WTC11 (cell line): ENCODE data around the gene NUP210L. TPM values are rescaled to one million over a fixed set of nuclear protein-coding genes. Genes with fewer than 3 reads are reported as not detected.

Experiments
- ATAC-seq: fragments of 200-7000 bp; cut with Tn5 transposase; 2 replicates; pipeline ENCODE4 v1.10.0; 2021; ENCODE audit warnings: mild to moderate bottlenecking, moderate library complexity
- CTCF ChIA-PET: fragments of 300-600 bp; sonication (Branson Sonifier 250); formaldehyde crosslinking; loops from one replicate; lab custom pipeline; 2021; ENCODE audit warnings: antibody characterized with exemption; lab: Charles Lee
- POLR2A ChIA-PET: fragments of 350-600 bp; sonication (Branson Sonifier 250); formaldehyde crosslinking; loops from one replicate; lab custom pipeline; 2021; ENCODE audit warnings: antibody characterized with exemption; lab: Charles Lee
- DNase-seq: peaks from one replicate; pipeline ENCODE4 v3.0.0; 2021; ENCODE audit warnings: low spot score
- H3K27ac Mint-ChIP-seq: 2 replicates; pipeline ENCODE4 v1.8.0; 2021; ENCODE audit warnings: mixed read lengths
- H3K27me3 Mint-ChIP-seq: 2 replicates; pipeline ENCODE4 v1.8.0; 2021; ENCODE audit warnings: low read depth, mild to moderate bottlenecking, moderate library complexity, mixed read lengths
- H3K36me3 Mint-ChIP-seq: 2 replicates; pipeline ENCODE4 v1.8.0; 2021; ENCODE audit warnings: mixed read lengths
- H3K4me1 Mint-ChIP-seq: 2 replicates; pipeline ENCODE4 v1.8.0; 2022; ENCODE audit warnings: mixed read lengths
- H3K4me3 Mint-ChIP-seq: 2 replicates; pipeline ENCODE4 v1.8.0; 2021; ENCODE audit warnings: mild to moderate bottlenecking, moderate library complexity, mixed read lengths
- H3K9me3 Mint-ChIP-seq: 2 replicates; pipeline ENCODE4 v1.8.0; 2021; ENCODE audit warnings: mixed read lengths
- AR ChIP-seq: fragments of 250-450 bp; sonication (Bioruptor Pico); IDR thresholded peaks from 2 replicates; pipeline ENCODE4 v1.9.0; 2021; ENCODE audit warnings: mild to moderate bottlenecking
- CBFB ChIP-seq: sonication (generic); formaldehyde crosslinking; IDR thresholded peaks from 2 replicates; pipeline ENCODE4 v1.8.1; 2022; ENCODE audit warnings: mild to moderate bottlenecking, low read depth, missing genetic modification reagents
- E2F1 ChIP-seq: sonication (generic); formaldehyde crosslinking; IDR thresholded peaks from 2 replicates; pipeline ENCODE4 v1.8.0; 2022; ENCODE audit warnings: mild to moderate bottlenecking, missing genetic modification reagents
- ESRRA ChIP-seq: sonication (generic); formaldehyde crosslinking; IDR thresholded peaks from 2 replicates; pipeline ENCODE4 v1.8.1; 2022; ENCODE audit warnings: mild to moderate bottlenecking, missing genetic modification reagents, borderline replicate concordance
- ETV6 ChIP-seq: sonication (generic); formaldehyde crosslinking; IDR thresholded peaks from 2 replicates; pipeline ENCODE4 v1.8.1; 2022; ENCODE audit warnings: mild to moderate bottlenecking, missing genetic modification reagents
- HMGA2 ChIP-seq: fragments of 250-450 bp; sonication (Bioruptor Pico); IDR thresholded peaks from 2 replicates; pipeline ENCODE4 v1.4.0; 2021; ENCODE audit warnings: mild to moderate bottlenecking, moderate library complexity
- IRF2 ChIP-seq: sonication (generic); formaldehyde crosslinking; IDR thresholded peaks from 2 replicates; pipeline ENCODE4 v1.8.0; 2022; ENCODE audit warnings: low read depth, missing genetic modification reagents, borderline replicate concordance
- JAZF1 ChIP-seq: fragments of 250-450 bp; sonication (Bioruptor Pico); IDR thresholded peaks from 2 replicates; pipeline ENCODE4 v1.9.0; 2021; ENCODE audit warnings: moderate library complexity, mild to moderate bottlenecking, inconsistent platforms
- KAT7 ChIP-seq: sonication (generic); formaldehyde crosslinking; IDR thresholded peaks from 2 replicates; pipeline ENCODE4 v1.8.1; 2023; ENCODE audit warnings: missing genetic modification reagents, mild to moderate bottlenecking, borderline replicate concordance
- MAX ChIP-seq: sonication (generic); formaldehyde crosslinking; IDR thresholded peaks from 2 replicates; pipeline ENCODE4 v1.8.0; 2022; ENCODE audit warnings: mild to moderate bottlenecking, missing genetic modification reagents
- NFE2L1 ChIP-seq: sonication (generic); formaldehyde crosslinking; IDR thresholded peaks from 2 replicates; pipeline ENCODE4 v1.8.1; 2023; ENCODE audit warnings: missing genetic modification reagents
- NFYB ChIP-seq: sonication (generic); formaldehyde crosslinking; conservative IDR thresholded peaks from 2 replicates; pipeline ENCODE4 v1.8.0; 2022; ENCODE audit warnings: low read depth, missing genetic modification reagents
- OVOL2 ChIP-seq: fragments of 250-450 bp; sonication (Bioruptor Pico); IDR thresholded peaks from 2 replicates; pipeline ENCODE4 v1.9.0; 2021; ENCODE audit warnings: mild to moderate bottlenecking, borderline replicate concordance
- RORB ChIP-seq: fragments of 250-450 bp; sonication (Bioruptor Pico); IDR thresholded peaks from 2 replicates; pipeline ENCODE4 v1.9.0; 2021; ENCODE audit warnings: mild to moderate bottlenecking
- SMAD4 ChIP-seq: sonication (generic); formaldehyde crosslinking; IDR thresholded peaks from 2 replicates; pipeline ENCODE4 v1.8.0; 2022; ENCODE audit warnings: mild to moderate bottlenecking, missing genetic modification reagents
- TEAD1 ChIP-seq: sonication (generic); formaldehyde crosslinking; IDR thresholded peaks from 2 replicates; pipeline ENCODE4 v1.8.0; 2022; ENCODE audit warnings: mild to moderate bottlenecking, missing genetic modification reagents
- ZNF263 ChIP-seq: sonication (generic); formaldehyde crosslinking; IDR thresholded peaks from 2 replicates; pipeline ENCODE4 v1.8.1; 2022; ENCODE audit warnings: low read depth, mild to moderate bottlenecking, moderate library complexity, missing genetic modification reagents
- ZNF317 ChIP-seq: sonication (generic); formaldehyde crosslinking; IDR thresholded peaks from 2 replicates; pipeline ENCODE4 v1.8.1; 2023; ENCODE audit warnings: low read depth, mild to moderate bottlenecking, moderate library complexity, missing genetic modification reagents, borderline replicate concordance
- ZNF423 ChIP-seq: fragments of 250-450 bp; sonication (Bioruptor Pico); IDR thresholded peaks from 2 replicates; pipeline ENCODE4 v2.1.2; 2022; ENCODE audit warnings: mild to moderate bottlenecking, moderate library complexity
- total RNA-seq: library from RNA; stranded (reverse); gene quantifications from 3 replicates; pipeline ENCODE4 v1.2.3, GENCODE V29; 2021
- TF ChIP-seq, protein P1 (sequence below): sonication (generic); formaldehyde crosslinking; IDR thresholded peaks from 2 replicates; pipeline ENCODE4 v1.8.0; 2022; ENCODE audit warnings: mild to moderate bottlenecking, missing genetic modification reagents
- TF ChIP-seq, protein P2 (sequence below): sonication (generic); formaldehyde crosslinking; IDR thresholded peaks from 2 replicates; pipeline ENCODE4 v1.8.0; 2023; ENCODE audit warnings: missing genetic modification reagents
- TF ChIP-seq, protein P3 (sequence below): fragments of 250-450 bp; sonication (Bioruptor Pico); conservative IDR thresholded peaks from 2 replicates; pipeline ENCODE4 v1.9.0; 2021; ENCODE audit warnings: mild to moderate bottlenecking

NUP210L gene
- total RNA-seq, 1 experiment from 2014 or later, result 0.02 TPM

DNA sequence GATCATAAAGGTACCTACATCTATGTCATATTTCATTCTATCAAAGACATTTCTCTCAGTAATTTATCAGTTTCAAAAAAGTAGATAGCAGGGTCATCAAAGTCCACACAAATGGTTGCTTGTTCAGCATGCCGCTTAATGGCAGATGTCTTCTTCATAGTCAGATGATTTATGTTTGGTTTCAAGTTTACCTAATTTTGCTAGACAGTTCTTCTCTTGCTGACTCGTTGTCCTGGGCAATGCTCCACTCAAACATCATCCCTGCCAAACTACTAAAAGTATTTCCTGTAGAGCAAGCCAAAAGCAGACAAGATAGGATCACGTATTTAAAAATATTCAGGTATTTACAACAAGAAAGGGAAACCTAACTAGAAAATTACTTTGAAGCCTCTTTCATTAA, 13.6 kb downstream of the NUP210L start:
- CTCF ChIA-PET, result no interaction called here
- Mint-ChIP-seq H3K9me3 (no peaks in the 10 kb centered on the region), H3K4me3 (no peak overlapping the region), H3K27ac (no peak overlapping the region), H3K27me3 (no peaks in the 10 kb centered on the region), H3K36me3 (no peaks in the 10 kb centered on the region), H3K4me1 (no peaks in the 10 kb centered on the region)
- TF ChIP-seq, protein P1, sequence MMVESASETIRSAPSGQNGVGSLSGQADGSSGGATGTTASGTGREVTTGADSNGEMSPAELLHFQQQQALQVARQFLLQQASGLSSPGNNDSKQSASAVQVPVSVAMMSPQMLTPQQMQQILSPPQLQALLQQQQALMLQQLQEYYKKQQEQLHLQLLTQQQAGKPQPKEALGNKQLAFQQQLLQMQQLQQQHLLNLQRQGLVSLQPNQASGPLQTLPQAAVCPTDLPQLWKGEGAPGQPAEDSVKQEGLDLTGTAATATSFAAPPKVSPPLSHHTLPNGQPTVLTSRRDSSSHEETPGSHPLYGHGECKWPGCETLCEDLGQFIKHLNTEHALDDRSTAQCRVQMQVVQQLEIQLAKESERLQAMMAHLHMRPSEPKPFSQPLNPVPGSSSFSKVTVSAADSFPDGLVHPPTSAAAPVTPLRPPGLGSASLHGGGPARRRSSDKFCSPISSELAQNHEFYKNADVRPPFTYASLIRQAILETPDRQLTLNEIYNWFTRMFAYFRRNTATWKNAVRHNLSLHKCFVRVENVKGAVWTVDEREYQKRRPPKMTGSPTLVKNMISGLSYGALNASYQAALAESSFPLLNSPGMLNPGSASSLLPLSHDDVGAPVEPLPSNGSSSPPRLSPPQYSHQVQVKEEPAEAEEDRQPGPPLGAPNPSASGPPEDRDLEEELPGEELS, result no peak
- TF ChIP-seq, protein P2, sequence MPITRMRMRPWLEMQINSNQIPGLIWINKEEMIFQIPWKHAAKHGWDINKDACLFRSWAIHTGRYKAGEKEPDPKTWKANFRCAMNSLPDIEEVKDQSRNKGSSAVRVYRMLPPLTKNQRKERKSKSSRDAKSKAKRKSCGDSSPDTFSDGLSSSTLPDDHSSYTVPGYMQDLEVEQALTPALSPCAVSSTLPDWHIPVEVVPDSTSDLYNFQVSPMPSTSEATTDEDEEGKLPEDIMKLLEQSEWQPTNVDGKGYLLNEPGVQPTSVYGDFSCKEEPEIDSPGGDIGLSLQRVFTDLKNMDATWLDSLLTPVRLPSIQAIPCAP (CRISPR knock-in tag), result no peak
- no peak for TF ChIP-seq RORB
- no peak for TF ChIP-seq OVOL2 (CRISPR knock-in tag)
- TF ChIP-seq HMGA2 (CRISPR knock-in tag), result no peak
- no peak for TF ChIP-seq NFE2L1 (CRISPR knock-in tag)
- POLR2A ChIA-PET, result no interaction called here
- ATAC-seq, result no peak
- DNase-seq, result no peak

DNA sequence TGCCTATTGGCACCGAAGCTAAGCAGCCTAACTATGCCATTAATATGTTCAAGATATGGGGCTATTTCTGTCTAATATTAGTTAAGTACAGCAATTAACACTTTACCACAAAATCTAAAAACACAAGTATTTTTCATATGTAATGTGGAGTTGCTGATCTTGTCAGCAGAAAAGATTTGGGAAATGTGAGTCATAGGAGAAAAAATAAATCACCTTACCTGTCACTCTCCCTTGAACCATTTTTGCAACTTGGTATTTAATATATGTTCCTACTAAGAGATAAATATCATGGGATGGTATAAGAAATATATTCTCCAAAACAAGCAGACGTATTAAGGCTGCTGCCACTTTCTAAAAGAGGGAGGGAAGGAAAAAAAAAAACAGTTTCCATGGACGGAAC, 17.0 kb downstream of the NUP210L start:
- no peak overlapping the region for H3K27ac Mint-ChIP-seq
- POLR2A ChIA-PET, result no interaction called here
- H3K27me3 Mint-ChIP-seq, result no peaks in the 10 kb centered on the region
- H3K9me3 Mint-ChIP-seq, result no peaks in the 10 kb centered on the region
- no peak for ATAC-seq
- CTCF ChIA-PET, result interaction anchor here (1.7 to 1.9 kb wide), 2 partner anchors 8 to 16 kb away, joined by 4 to 12 read pairs; no protein-coding TSS in a partner anchor
- no peaks in the 10 kb centered on the region for H3K4me1 Mint-ChIP-seq
- DNase-seq, result no peak
- H3K36me3 Mint-ChIP-seq, result no peaks in the 10 kb centered on the region
- H3K4me3 Mint-ChIP-seq, result no peak overlapping the region
- no peak for TF ChIP-seq AR
- TF ChIP-seq, all 79 proteins: peak for 0

- DNase-seq, result no peak
- H3K4me3 Mint-ChIP-seq, result no peak overlapping the region
- ChIA-PET CTCF (no interaction called here), POLR2A (interaction anchor here (0.7 kb wide), 1 partner anchor 114 kb away, joined by 3 read pairs; no protein-coding TSS in a partner anchor)
- no peaks in the 10 kb centered on the region for H3K36me3 Mint-ChIP-seq
- no peaks in the 10 kb centered on the region for H3K4me1 Mint-ChIP-seq
- H3K9me3 Mint-ChIP-seq, result no peaks in the 10 kb centered on the region
- no peak overlapping the region for H3K27ac Mint-ChIP-seq
- H3K27me3 Mint-ChIP-seq, result no peaks in the 10 kb centered on the region
- no peak for ATAC-seq
- no peak for TF ChIP-seq KAT7
- TF ChIP-seq, protein P3, sequence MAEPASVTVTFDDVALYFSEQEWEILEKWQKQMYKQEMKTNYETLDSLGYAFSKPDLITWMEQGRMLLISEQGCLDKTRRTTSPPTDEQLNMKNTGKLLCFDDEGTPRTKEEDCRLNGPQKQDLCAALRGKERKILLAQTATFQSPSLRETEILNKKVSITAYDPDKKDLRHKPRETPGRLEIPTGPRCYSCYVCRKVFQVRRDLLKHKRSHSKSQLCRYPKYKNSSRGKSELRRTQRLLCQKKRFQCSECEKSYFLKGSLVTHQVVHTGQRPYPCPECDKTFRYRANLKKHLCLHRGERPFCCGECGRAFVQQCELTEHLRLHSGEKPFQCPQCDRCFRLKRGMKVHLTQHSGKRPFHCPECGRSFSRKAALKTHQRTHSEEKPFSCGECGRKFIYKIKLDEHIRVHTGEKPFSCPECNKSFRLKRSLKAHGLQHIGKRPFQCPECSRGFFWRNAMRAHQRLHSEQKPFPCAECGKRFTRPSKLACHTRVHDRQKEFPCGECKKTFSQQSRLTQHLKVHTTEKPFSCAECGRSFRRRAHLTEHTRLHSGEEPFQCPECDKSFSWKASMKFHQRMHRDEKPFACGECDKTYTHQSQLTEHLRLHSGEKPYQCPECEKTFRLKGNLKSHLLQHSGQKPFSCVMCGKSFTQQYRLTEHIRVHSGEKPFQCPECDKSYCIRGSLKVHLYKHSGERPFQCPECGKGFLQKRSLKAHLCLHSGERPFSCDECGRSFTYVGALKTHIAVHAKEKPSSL (CRISPR knock-in tag), result no peak
- TF ChIP-seq JAZF1 (CRISPR knock-in tag), result no peak
- no peak for TF ChIP-seq E2F1 (CRISPR knock-in tag)
- TF ChIP-seq ESRRA, result no peak
- no peak for TF ChIP-seq MAX (CRISPR knock-in tag)
- no peak for TF ChIP-seq ZNF263 (CRISPR knock-in tag)
- TF ChIP-seq, protein P1, result no peak
- no peak for TF ChIP-seq ETV6 (CRISPR knock-in tag)
- no peak for TF ChIP-seq TEAD1 (CRISPR knock-in tag)
- TF ChIP-seq ZNF423 (CRISPR knock-in tag), result no peak
- TF ChIP-seq CBFB, result no peak
- no peak for TF ChIP-seq IRF2 (CRISPR knock-in tag)
- TF ChIP-seq ZNF317 (CRISPR knock-in tag), result no peak
- no peak for TF ChIP-seq NFYB (CRISPR knock-in tag)
- TF ChIP-seq SMAD4 (CRISPR knock-in tag), result no peak
Measured at GRCh38 chr1:154133256-154133655, 21.6 kb downstream of the NUP210L start.
